Right forelimb (tissue), 1 donor: ENCODE data around the gene USP48.
"Not testable (repeated sequence)": the region's sequence is repeated elsewhere in the genome, so short reads cannot be mapped to it uniquely, and the experiment has no call there.

Experiments used
- DNase-seq: peaks from one replicate; pipeline ENCODE4 v3.0.0-alpha.2; 2018

USP48 gene

GRCh38 chr1:21631944-21632887, 150.7 kb downstream of the USP48 start:
- no peak for DNase-seq

- not testable (repeated sequence) for DNase-seq
These were observed 151.4 kb downstream of the USP48 start for GRCh38 chr1:21631590-21631943.

- no peak for DNase-seq
These were observed 152.2 kb downstream of the USP48 start for GRCh38 chr1:21630571-21631343.

GRCh38 chr1:21629971-21630370, 153.0 kb downstream of the USP48 start:
- DNase-seq: no peak

- DNase-seq: no peak
These were observed 154.1 kb downstream of the USP48 start for GRCh38 chr1:21628798-21629393.
